Lower leg skin (tissue), 3 donors: ENCODE results near the gene ZFPM1.

ENCODE experiments used
- CTCF ChIP-seq, 3 donors: fragments of 450-650 bp; IDR thresholded peaks; one replicate each; pipeline ENCODE4 v1.5.1; 2016; ENCODE audit warnings: antibody characterized with exemption in 3 of 3, mild to moderate bottlenecking in 3 of 3, moderate library complexity in 2 of 3
- POLR2A ChIP-seq, 2 donors: fragments of 450-650 bp; IDR thresholded peaks; one replicate each; pipeline ENCODE4 v1.6.1; 2016 to 2017; ENCODE audit warnings: antibody characterized with exemption in 2 of 2, mild to moderate bottlenecking in 1 of 2, moderate library complexity in 1 of 2

- TF ChIP-seq POLR2A (IDR thresholded peaks at IDR 0.05) (no peak), CTCF (IDR thresholded peaks at IDR 0.05) (no peak)
These were observed 19.0 kb downstream of the ZFPM1 start for GRCh38 chr16:88472069-88472468.
